Uterus (tissue), 2 donors: Measurements from ENCODE around the gene SNX19.

Source experiments
- POLR2A ChIP-seq, 2 donors: fragments of 450-650 bp; IDR thresholded peaks; one replicate each; pipeline ENCODE4 v1.6.1; 2016; ENCODE audit warnings: antibody characterized with exemption in 2 of 2, mild to moderate bottlenecking in 1 of 2, moderate library complexity in 1 of 2
- TF ChIP-seq, protein P1 (sequence below), 4 experiments: fragments of 200-600 bp in 2 of 4; fragments of 450-650 bp in 2 of 4; sonication (generic) in 2 of 4; IDR thresholded peaks; one replicate each; pipeline ENCODE4 v1.5.1; 2016 to 2019; ENCODE audit warnings: antibody characterized with exemption in 4 of 4, mild to moderate bottlenecking in 2 of 4, moderate library complexity in 1 of 4

DNA sequence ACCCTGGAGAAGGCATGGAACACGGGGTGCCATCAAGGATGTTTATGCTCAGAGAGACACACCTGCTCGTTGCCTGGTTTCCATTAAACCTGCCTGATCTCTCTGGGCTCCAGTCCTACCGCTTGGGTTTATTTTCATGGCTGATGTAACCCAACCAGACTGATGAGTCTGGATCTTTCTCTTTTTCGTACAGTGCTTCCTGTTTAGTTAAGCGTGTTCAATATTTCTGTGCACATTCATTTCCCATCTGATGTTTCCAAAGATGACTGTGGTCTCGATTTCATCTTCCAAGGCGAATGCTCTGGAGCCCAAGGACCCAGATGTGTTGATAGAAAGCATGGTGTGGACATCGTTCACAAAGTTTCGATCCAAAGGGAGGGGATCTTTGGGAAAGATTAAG lies 84.3 kb downstream of the SNX19 start:
- TF ChIP-seq, protein P1, sequence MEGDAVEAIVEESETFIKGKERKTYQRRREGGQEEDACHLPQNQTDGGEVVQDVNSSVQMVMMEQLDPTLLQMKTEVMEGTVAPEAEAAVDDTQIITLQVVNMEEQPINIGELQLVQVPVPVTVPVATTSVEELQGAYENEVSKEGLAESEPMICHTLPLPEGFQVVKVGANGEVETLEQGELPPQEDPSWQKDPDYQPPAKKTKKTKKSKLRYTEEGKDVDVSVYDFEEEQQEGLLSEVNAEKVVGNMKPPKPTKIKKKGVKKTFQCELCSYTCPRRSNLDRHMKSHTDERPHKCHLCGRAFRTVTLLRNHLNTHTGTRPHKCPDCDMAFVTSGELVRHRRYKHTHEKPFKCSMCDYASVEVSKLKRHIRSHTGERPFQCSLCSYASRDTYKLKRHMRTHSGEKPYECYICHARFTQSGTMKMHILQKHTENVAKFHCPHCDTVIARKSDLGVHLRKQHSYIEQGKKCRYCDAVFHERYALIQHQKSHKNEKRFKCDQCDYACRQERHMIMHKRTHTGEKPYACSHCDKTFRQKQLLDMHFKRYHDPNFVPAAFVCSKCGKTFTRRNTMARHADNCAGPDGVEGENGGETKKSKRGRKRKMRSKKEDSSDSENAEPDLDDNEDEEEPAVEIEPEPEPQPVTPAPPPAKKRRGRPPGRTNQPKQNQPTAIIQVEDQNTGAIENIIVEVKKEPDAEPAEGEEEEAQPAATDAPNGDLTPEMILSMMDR (IDR thresholded peaks at IDR 0.05) = no peak
- TF ChIP-seq POLR2A (IDR thresholded peaks at IDR 0.05) = no peak
